HPDE6-E6E7 (cell line): Measurements from ENCODE around the gene CCDC137.

Experiments
- DNase-seq: peaks from one replicate; pipeline ENCODE4 v3.0.0; 2011; ENCODE audit warnings: missing footprints; ENCODE audit errors: extremely low spot score

Gene CCDC137

DNA sequence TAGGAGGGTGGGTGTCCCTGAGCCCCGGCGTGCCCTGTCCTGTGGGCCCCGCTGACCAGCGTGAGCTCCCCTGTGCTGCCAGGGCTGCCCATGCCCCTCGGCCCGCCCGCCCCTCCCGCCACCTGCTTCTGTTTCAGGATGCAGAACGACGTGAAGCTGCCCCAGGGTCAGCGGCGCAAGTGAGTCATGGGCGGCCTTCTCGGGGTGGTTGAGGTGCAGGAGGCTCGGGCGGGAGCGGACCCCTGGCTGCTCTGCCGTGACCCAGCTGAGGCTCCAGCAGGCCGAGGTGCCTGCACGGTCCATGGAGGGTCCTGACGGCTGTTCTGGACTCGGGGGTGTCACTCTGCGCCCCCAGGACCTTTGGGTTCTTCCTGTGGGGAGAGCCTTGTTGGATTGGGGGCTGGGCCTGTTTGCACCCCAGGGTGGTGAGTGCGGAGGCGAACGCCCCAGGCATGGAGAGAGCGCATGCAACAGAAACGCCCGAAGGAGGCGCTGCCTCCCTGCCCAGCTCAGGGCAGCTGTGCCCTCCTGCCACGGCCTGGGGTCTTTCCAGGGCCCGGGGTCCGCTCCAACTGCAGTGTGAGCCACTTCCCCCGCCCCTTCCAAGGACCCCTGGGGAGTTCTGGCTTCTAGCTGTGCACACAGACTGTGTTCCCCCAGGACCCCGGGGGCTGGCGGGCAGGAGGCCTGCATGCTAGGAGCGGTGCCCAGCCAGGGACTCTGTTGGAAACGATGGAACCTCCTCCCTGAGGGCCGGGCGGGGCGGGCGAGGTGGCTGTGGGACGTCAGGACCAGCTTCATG, 49.5 kb downstream of the CCDC137 start:
- no peak for DNase-seq

DNA sequence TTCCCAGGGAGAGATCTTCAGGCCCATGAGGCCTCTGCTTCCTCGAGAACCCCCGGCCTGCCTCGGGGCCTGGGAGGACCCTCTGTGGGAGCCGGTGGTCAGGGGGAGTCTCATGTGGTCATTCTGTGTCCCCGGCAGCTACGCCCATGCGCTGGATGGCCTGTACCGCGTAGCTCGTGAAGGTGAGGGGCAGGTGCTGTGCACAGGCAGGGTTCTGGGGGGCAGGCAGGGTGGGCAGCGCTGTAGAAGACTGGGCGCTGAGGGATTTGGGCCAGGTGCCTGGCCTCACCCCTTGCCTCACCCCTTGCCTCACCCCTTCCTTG, 50.1 kb downstream of the CCDC137 start:
- no peak for DNase-seq

DNA sequence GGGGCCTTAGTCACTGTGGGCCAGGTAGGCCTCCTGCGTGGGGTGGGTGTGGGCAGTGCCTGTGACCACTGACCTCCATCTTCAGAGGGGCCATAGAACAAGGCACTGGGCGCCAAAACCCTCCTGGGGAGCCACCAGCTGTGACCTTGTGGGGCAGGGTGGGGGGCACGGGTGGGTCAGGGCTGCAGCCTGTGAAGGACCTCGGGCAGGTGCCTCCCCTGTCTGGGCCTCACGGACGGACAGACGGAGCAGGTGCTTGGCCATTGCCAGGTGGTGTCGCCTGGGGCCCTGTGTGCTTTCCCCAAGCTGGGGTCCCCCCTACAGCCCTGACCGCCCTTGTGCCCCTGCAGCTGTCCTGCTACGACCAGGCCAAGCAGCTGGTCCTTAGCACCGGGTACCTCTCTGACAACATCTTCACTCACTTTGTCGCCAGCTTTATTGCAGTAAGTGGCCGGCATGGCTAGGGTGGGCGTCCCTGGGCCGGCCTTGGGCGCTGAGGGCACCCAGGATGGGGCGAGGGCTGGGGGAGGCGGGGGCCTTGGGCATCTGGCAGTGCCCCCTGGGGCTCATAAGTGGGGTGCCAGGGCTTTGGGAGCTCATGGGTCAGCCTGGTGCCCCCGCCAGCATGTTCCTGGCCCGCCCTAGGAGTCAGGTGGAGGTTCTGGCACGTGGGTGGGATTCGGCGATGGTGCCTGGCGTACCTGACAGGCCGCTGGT, 50.7 kb downstream of the CCDC137 start:
- DNase-seq, result no peak

DNA sequence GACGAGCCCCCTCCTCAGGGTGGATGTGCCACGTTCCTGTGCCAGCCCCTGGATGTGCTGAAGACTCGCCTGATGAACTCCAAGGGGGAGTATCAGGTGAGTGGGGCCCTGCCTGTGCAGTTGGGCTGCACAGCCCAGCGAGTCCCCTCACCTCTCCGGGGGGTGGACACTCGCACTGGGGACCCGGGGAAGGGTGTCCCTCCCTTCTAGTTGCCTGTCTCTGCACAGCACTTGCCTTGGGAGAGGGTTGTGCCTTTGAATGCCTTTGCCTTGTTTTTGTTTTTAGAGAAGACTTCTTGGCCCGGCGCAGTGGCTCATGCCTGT, 51.2 kb downstream of the CCDC137 start:
- DNase-seq, result no peak

DNA sequence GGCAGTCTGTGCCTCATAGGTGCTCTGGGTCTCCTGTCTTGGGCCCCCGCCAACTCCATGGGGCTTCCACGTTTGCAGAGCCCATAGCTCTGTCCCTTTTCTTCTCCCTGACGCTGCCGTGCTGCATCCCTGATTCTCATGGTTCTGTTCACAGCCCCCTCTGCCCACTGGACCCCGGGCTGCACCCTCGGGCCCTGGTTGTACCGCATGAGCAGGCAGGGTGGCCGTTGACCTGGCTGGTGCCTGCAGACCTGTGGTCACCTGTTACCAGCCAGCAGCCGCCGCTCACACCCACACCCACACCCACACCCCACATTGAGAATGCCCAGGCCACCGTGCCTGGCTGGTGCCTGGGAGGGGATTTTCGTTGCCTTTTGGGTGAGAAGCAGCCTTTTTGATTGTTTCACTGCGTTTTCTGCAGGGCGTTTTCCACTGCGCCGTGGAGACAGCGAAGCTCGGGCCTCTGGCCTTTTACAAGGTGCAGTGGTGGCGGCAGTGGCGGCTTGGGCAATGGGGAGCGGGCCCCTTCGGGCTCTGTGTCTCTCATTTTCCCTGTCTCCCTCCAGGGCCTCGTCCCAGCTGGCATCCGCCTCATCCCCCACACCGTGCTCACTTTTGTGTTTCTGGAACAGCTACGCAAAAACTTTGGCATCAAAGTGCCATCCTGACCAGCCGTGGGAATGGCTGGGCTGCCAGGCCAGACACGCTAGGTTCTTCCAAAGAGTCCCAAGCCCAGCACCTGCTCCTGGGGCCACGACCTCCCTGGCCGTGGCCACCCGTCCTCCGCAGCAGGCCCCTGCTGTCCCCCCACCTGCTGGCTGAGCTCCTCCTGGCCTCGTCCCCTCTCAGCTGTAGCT, 53.1 kb downstream of the CCDC137 start:
- no peak for DNase-seq

DNA sequence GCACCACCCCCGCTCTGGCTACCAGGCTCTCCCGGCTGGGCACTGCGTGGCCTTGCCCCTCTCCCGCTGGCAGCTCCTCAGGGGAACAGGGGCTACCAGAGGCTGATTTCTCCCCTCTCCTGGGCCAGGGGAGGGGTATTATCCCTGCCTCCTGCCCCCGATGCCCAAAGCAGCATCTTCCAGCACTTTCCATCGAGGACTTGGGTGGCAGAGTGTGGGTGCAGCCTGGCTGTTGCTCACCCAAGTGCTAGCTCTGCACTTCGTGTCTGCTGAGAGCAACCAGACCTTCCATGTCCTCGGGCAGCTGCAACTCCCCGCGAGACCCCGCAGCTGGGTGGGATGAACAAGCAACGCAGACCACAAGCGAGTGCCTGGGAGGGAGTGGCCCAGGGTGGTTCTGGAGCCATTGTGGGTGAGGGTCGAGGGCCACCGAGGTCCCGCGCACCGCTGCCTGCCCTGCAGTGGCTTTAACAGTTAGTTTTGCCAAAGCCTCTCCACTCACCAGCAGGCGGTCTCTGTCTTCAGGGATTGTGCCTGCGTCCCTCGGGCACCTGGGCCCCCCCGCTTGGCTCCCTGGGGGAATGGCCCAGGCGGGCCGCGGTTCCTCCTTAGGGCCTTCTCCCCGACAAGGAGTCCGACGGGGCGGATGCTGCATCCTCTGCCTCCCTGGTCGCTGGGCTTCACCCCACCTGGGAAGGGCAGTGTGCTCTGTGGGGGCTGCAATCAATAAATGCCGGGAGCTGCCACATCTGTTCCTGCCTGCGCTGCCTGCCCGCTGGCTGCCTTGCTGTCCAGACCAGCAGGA, 53.9 kb downstream of the CCDC137 start:
- DNase-seq, result no peak

DNA sequence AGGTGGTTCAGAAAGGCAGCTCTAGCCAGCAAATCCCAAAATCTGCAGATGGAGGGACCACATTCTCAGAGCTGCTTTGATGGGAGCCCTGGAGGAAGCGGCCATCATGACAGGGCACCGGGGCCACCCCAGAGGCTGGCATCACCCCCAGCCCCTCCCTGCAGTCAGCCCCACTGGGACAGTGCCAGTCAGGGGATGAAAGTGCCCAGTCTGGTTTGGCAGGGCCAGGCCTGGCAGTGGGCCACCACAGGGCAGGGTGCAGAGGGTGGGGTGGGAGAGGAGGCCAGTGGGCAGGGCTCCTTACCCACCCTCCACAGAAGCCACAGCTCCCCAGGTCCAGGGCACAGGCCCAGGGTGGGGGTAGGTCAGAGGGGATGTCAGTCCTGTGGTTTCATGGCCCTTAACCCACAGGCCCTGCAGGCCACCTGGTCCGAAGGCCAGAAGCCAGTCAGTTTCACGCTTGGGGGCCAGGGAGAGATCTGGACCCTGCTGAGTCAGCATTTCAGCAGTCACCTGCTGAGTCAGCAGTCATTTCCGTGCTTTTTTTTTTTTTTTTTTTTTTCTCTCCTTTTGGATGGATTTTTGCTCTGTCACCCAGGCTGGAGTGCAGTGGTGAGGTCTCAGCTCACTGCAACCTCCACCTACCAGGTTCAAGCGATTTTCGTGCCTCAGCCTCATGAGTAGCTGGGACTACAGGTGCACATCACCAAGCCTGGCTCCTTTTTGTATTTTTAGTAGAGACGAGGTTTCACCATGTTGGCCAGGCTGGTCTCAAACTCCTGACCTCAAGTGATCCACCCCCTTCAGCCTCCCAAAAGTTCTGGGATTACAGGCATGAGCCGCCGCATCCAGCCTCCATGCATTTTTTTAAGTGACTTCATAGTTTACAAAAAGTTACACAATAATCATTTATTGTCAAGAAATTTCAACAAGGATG, 55.9 kb downstream of the CCDC137 start:
- no peak for DNase-seq
